ENCODE data around the gene SLC10A7. TPM values are rescaled to one million over a fixed set of nuclear protein-coding genes. Genes with fewer than 3 reads are reported as not detected.

SLC10A7 gene
- total and polyA plus RNA-seq, 10 donors, result 1.8 to 33.2 (median 18.4) TPM

DNA sequence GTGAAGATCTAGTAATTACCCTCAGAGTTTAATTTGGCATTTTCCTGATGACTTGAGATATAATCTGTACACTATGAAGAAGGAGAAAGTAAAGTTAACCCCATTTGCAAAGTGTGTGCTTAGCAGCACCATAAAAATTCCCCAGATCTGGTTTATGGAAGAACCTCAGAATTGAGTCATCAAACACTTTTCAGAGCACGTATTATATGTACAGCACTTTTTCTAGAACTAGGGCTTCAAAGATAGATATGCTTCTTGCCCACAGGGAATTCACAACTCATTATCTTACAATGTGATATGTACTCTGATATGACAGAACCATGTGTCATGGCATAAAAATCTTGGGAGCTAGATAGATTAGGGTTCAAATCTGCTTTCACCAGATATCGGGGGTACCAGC, 150.9 kb downstream of the SLC10A7 start:
- no peaks in the 10 kb centered on the region for H3K36me3 ChIP-seq
- H3K4me3 ChIP-seq, result no peak overlapping the region
- intact Hi-C loops (cut with DNase I; ENCODE audit: low total_unique reads), result no loop called here
- no peaks in the 10 kb centered on the region for H3K9me3 ChIP-seq
- H3K27ac ChIP-seq, result no peak overlapping the region
- no peaks in the 10 kb centered on the region for H3K27me3 ChIP-seq (replicated peaks in 1 of 7)
- peaks cover 0 to 17% (median 4%) of the 10 kb centered on the region in 6 donors for H3K4me1 ChIP-seq
- WGBS, 5 donors, result 92 to 98% (median 96%) methylated on average over 2 of the region's 2 CpGs
- no peak for TF ChIP-seq POLR2A (IDR thresholded peaks at IDR 0.05)
- TF ChIP-seq, protein P1, sequence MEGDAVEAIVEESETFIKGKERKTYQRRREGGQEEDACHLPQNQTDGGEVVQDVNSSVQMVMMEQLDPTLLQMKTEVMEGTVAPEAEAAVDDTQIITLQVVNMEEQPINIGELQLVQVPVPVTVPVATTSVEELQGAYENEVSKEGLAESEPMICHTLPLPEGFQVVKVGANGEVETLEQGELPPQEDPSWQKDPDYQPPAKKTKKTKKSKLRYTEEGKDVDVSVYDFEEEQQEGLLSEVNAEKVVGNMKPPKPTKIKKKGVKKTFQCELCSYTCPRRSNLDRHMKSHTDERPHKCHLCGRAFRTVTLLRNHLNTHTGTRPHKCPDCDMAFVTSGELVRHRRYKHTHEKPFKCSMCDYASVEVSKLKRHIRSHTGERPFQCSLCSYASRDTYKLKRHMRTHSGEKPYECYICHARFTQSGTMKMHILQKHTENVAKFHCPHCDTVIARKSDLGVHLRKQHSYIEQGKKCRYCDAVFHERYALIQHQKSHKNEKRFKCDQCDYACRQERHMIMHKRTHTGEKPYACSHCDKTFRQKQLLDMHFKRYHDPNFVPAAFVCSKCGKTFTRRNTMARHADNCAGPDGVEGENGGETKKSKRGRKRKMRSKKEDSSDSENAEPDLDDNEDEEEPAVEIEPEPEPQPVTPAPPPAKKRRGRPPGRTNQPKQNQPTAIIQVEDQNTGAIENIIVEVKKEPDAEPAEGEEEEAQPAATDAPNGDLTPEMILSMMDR (IDR thresholded peaks at IDR 0.05 in 8 of 11, conservative IDR thresholded peaks at IDR 0.05 in 3 of 11), result no peak
- TF ChIP-seq POLR2AphosphoS5 (IDR thresholded peaks at IDR 0.05), result no peak
- no peak for DNase-seq

DNA sequence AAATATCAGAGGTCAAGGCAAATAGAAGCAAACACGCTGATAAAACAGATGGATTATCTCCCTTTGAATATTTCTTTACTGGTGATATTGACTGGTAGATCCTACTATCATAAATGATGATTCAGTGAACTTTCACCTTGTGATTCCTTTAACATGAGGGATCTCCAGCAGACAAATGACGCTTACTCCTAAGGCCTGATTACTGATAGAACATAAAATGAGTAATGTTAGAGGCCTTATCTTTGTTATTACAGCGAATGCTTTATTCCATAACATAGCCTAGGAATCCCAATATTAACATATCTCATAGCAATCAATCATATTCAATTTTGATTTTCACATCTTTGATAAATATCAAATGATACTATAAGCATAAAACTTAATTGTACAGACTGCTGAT, 152.3 kb downstream of the SLC10A7 start:
- no peak overlapping the region for H3K27ac ChIP-seq
- intact Hi-C loops (cut with DNase I; ENCODE audit: low total_unique reads), result no loop called here
- no peak overlapping the region for H3K4me3 ChIP-seq
- no peaks in the 10 kb centered on the region for H3K36me3 ChIP-seq
- no peaks in the 10 kb centered on the region for H3K27me3 ChIP-seq (replicated peaks in 1 of 7)
- peaks cover 0 to 17% (median 4%) of the 10 kb centered on the region in 6 donors for H3K4me1 ChIP-seq
- no peaks in the 10 kb centered on the region for H3K9me3 ChIP-seq
- WGBS, 5 donors, result 83 to 93% (median 87%) methylated on average over 3 of the region's 3 CpGs
- no peak for DNase-seq
- TF ChIP-seq, protein P1 (IDR thresholded peaks at IDR 0.05 in 8 of 11, conservative IDR thresholded peaks at IDR 0.05 in 3 of 11), result no peak
- TF ChIP-seq POLR2AphosphoS5 (IDR thresholded peaks at IDR 0.05) (no peak), POLR2A (IDR thresholded peaks at IDR 0.05) (no peak)

DNA sequence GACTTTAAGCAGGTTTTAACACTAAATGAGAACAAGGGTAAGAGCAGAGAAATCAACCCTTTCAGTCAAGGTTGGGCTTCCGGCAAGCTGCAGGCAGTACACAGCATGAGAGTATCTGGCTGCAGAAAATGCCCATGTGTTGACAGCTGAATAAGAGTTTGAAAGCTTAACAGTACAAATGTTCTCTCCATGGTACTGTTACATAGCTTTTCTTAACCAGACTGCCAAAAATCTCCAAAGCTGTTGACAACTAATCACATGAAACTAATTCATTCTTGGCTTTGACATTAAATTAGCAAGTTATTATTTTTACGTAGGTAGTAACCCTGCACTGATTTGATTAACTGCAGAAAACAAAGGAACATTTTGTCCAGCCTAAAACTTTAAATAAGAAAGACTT, 153.5 kb downstream of the SLC10A7 start:
- H3K9me3 ChIP-seq, result peaks cover 0 to 8% (median 5%) of the 10 kb centered on the region in 8 donors
- H3K36me3 ChIP-seq, result no peaks in the 10 kb centered on the region
- no peak for DNase-seq
- intact Hi-C loops (cut with DNase I; ENCODE audit: low total_unique reads), result no loop called here
- WGBS, 5 donors, result 34 to 77% (median 63%) methylated on average over 2 of the region's 2 CpGs
- TF ChIP-seq, protein P1 (IDR thresholded peaks at IDR 0.05 in 8 of 11, conservative IDR thresholded peaks at IDR 0.05 in 3 of 11), result no peak
- TF ChIP-seq POLR2A (IDR thresholded peaks at IDR 0.05) (no peak), POLR2AphosphoS5 (IDR thresholded peaks at IDR 0.05) (no peak)
- H3K27ac ChIP-seq, result no peak overlapping the region
- H3K4me1 ChIP-seq, result peaks cover 0 to 17% (median 4%) of the 10 kb centered on the region in 6 donors
- H3K4me3 ChIP-seq, result no peak overlapping the region
- H3K27me3 ChIP-seq (replicated peaks in 1 of 7), result no peaks in the 10 kb centered on the region

DNA sequence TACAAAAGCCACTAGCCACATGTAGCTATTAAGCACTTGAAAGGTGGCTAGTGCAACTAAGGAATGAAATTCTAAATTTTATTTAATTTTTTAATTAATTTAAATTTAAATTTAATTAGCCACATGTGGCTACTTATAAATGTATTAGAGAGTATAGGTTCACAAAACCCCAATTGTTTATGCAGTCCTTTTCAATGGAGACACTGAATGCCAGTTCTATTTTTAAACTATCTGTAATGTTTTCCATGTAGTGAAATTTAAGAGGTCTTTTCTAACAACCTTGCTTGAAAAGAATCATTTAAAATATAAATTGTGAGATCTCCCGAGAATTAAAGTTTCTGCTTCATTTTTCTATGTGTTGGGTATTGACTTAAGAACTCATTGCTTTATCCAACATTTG, 154.4 kb downstream of the SLC10A7 start:
- Histone ChIP-seq H3K4me3 (no peak overlapping the region), H3K9me3 (peaks cover 0 to 16% (median 14%) of the 10 kb centered on the region in 8 donors), H3K36me3 (no peaks in the 10 kb centered on the region), H3K27me3 (replicated peaks in 1 of 7) (no peaks in the 10 kb centered on the region), H3K27ac (no peak overlapping the region), H3K4me1 (peaks cover 0 to 17% (median 4%) of the 10 kb centered on the region in 6 donors)
- DNase-seq, result no peak
- WGBS, 5 donors, result 91 to 97% (median 95%) methylated on average over 1 of the region's 1 CpG
- intact Hi-C loops (cut with DNase I; ENCODE audit: low total_unique reads), result no loop called here
- TF ChIP-seq POLR2AphosphoS5 (IDR thresholded peaks at IDR 0.05), result no peak
- TF ChIP-seq, protein P1 (IDR thresholded peaks at IDR 0.05 in 8 of 11, conservative IDR thresholded peaks at IDR 0.05 in 3 of 11), result no peak
- no peak for TF ChIP-seq POLR2A (IDR thresholded peaks at IDR 0.05)
